Embryonic facial prominence (tissue), 1 donor: ENCODE data around the gene PQBP1.
"Not testable (repeated sequence)": the region's sequence is repeated elsewhere in the genome, so short reads cannot be mapped to it uniquely, and the experiment has no call there.

ENCODE experiments used
- DNase-seq: peaks from one replicate; pipeline ENCODE4 v3.0.0-alpha.2; 2016; ENCODE audit errors: extremely low spot score

Gene PQBP1

GRCh38 chrX:48897625-48898306, at the start of gene PQBP1, which contains the start of gene TIMM17B:
Gene PQBP1, plus strand, starts transcription at chrX:48897930. Its CDS starts 580 bp downstream, at chrX:48898510.
Gene TIMM17B, minus strand, starts transcription at chrX:48897768. Its CDS starts 19 bp downstream, at chrX:48897749.
- peak; percentile 84 for DNase-seq

GRCh38 chrX:48848847-48849246, 48.9 kb upstream of the PQBP1 start:
- DNase-seq = no peak

- DNase-seq = no peak
These were observed 44.9 kb upstream of the PQBP1 start for GRCh38 chrX:48852857-48853256.

GRCh38 chrX:48853494-48853893, 44.2 kb upstream of the PQBP1 start:
- not testable (repeated sequence) for DNase-seq

- DNase-seq = not testable (repeated sequence)
These were observed 43.5 kb upstream of the PQBP1 start for GRCh38 chrX:48854121-48854804.

- DNase-seq = no peak
These were observed 42.8 kb upstream of the PQBP1 start for GRCh38 chrX:48854898-48855297.

GRCh38 chrX:48864210-48864609, 33.5 kb upstream of the PQBP1 start:
- no peak for DNase-seq

GRCh38 chrX:48872017-48872416, 25.7 kb upstream of the PQBP1 start:
- not testable (repeated sequence) for DNase-seq

- not testable (repeated sequence) for DNase-seq
These were observed 20.8 kb upstream of the PQBP1 start for GRCh38 chrX:48876944-48877343.

- no peak for DNase-seq
These were observed 14.0 kb upstream of the PQBP1 start for GRCh38 chrX:48883729-48884128.

- not testable (repeated sequence) for DNase-seq
These were observed 11.1 kb upstream of the PQBP1 start for GRCh38 chrX:48886586-48886985.

GRCh38 chrX:48890296-48890925, 7.3 kb upstream of the PQBP1 start:
- no peak for DNase-seq

GRCh38 chrX:48890934-48891401, 6.8 kb upstream of the PQBP1 start:
- DNase-seq = no peak

- peak; percentile 16 for DNase-seq
These were observed 6.1 kb upstream of the PQBP1 start for GRCh38 chrX:48891402-48892288.

GRCh38 chrX:48892896-48893295, 4.8 kb upstream of the PQBP1 start:
- no peak for DNase-seq

- no peak for DNase-seq
These were observed 4.0 kb upstream of the PQBP1 start for GRCh38 chrX:48893556-48894348.

- no peak for DNase-seq
These were observed 2.8 kb upstream of the PQBP1 start for GRCh38 chrX:48894891-48895290.

GRCh38 chrX:48896611-48897011, 1.1 kb upstream of the PQBP1 start:
- no peak for DNase-seq

GRCh38 chrX:48897157-48897624, 539 bp upstream of the PQBP1 start:
- peak; percentile 34 for DNase-seq

GRCh38 chrX:48899078-48899410, 1.3 kb downstream of the PQBP1 start:
- no peak for DNase-seq

GRCh38 chrX:48901069-48901468, 3.3 kb downstream of the PQBP1 start:
- DNase-seq = no peak
